ENCODE results near the gene TCIRG1.
A peak's percentile ranks its signal among the peaks of the same experiment; 100 is the strongest.

The TCIRG1 gene

GRCh38 chr11:68053981-68054812 is 15.4 kb downstream of the TCIRG1 start:
- peak; percentile 0 for TF ChIP-seq POLR2A (IDR thresholded peaks at IDR 0.05; ENCODE audit: extremely low read depth, insufficient read length)
- no peak for TF ChIP-seq MYC (IDR thresholded peaks at IDR 0.05; ENCODE audit: low read depth, low read length)
- no peak overlapping the region for H3K4me3 ChIP-seq (ENCODE audit: low read depth, low read length)
- DNase-seq (ENCODE audit: low read depth), result peak; percentile 36

- H3K4me3 ChIP-seq (ENCODE audit: low read depth, low read length), result no peak overlapping the region
- TF ChIP-seq MAX (IDR thresholded peaks at IDR 0.05; ENCODE audit: low read depth, low read length) (no peak), POLR2A (IDR thresholded peaks at IDR 0.05; ENCODE audit: extremely low read depth, insufficient read length) (no peak), CTCF (IDR thresholded peaks at IDR 0.05; ENCODE audit: low read depth, low read length) (no peak), MYC (IDR thresholded peaks at IDR 0.05; ENCODE audit: low read depth, low read length) (no peak)
- no peak for DNase-seq (ENCODE audit: low read depth)
Observed at GRCh38 chr11:68056317-68057285, 17.8 kb downstream of the TCIRG1 start.

- H3K4me3 ChIP-seq (ENCODE audit: low read depth, low read length), result no peak overlapping the region
Observed at GRCh38 chr11:68057807-68058206, 19.0 kb downstream of the TCIRG1 start.

GRCh38 chr11:68061508-68061907 is 22.7 kb downstream of the TCIRG1 start:
- DNase-seq (ENCODE audit: low read depth), result peak; percentile 12
- H3K4me3 ChIP-seq (ENCODE audit: low read depth, low read length), result no peak overlapping the region
- TF ChIP-seq POLR2A (IDR thresholded peaks at IDR 0.05; ENCODE audit: extremely low read depth, insufficient read length) (no peak), MYC (IDR thresholded peaks at IDR 0.05; ENCODE audit: low read depth, low read length) (no peak), CTCF (IDR thresholded peaks at IDR 0.05; ENCODE audit: low read depth, low read length) (no peak), MAX (IDR thresholded peaks at IDR 0.05; ENCODE audit: low read depth, low read length) (no peak)

More at GRCh38 chr11:68057807-68058206, 19.0 kb downstream of the TCIRG1 start:
- TF ChIP-seq POLR2A (IDR thresholded peaks at IDR 0.05; ENCODE audit: extremely low read depth, insufficient read length) (no peak), MYC (IDR thresholded peaks at IDR 0.05; ENCODE audit: low read depth, low read length) (no peak), MAX (IDR thresholded peaks at IDR 0.05; ENCODE audit: low read depth, low read length) (no peak), CTCF (IDR thresholded peaks at IDR 0.05; ENCODE audit: low read depth, low read length) (no peak)
- no peak for DNase-seq (ENCODE audit: low read depth)

GRCh38 chr11:68064926-68065325 is 26.1 kb downstream of the TCIRG1 start:
- DNase-seq (ENCODE audit: low read depth), result no peak
- no peak for TF ChIP-seq MYC (IDR thresholded peaks at IDR 0.05; ENCODE audit: low read depth, low read length)
- no peak for TF ChIP-seq MAX (IDR thresholded peaks at IDR 0.05; ENCODE audit: low read depth, low read length)
- no peak for TF ChIP-seq POLR2A (IDR thresholded peaks at IDR 0.05; ENCODE audit: extremely low read depth, insufficient read length)
- no peak for TF ChIP-seq CTCF (IDR thresholded peaks at IDR 0.05; ENCODE audit: low read depth, low read length)
- H3K4me3 ChIP-seq (ENCODE audit: low read depth, low read length), result no peak overlapping the region

- TF ChIP-seq CTCF (IDR thresholded peaks at IDR 0.05; ENCODE audit: low read depth, low read length) (no peak), POLR2A (IDR thresholded peaks at IDR 0.05; ENCODE audit: extremely low read depth, insufficient read length) (no peak), MYC (IDR thresholded peaks at IDR 0.05; ENCODE audit: low read depth, low read length) (no peak), MAX (IDR thresholded peaks at IDR 0.05; ENCODE audit: low read depth, low read length) (no peak)
- DNase-seq (ENCODE audit: low read depth), result no peak
- H3K4me3 ChIP-seq (ENCODE audit: low read depth, low read length), result no peak overlapping the region
Observed at GRCh38 chr11:68065841-68066240, 27.0 kb downstream of the TCIRG1 start.
